Thyroid gland (tissue), 4 donors: ENCODE results near the gene DNAH10.

Experiments
- CTCF ChIP-seq, 6 experiments: fragments of 200-600 bp in 3 of 6; fragments of 450-650 bp in 3 of 6; sonication (generic) in 3 of 6; IDR thresholded peaks; one replicate each; pipeline ENCODE4 v1.5.1; 2016 to 2019; ENCODE audit warnings: antibody characterized with exemption in 6 of 6, mild to moderate bottlenecking in 2 of 6, inconsistent platforms in 1 of 6, moderate library complexity in 1 of 6
- POLR2A ChIP-seq, 2 donors: fragments of 450-650 bp; IDR thresholded peaks; one replicate each; pipeline ENCODE4 v1.6.1; 2017; ENCODE audit warnings: antibody characterized with exemption in 2 of 2, mild to moderate bottlenecking in 2 of 2, moderate library complexity in 1 of 2

GRCh38 chr12:123945287-123946151, 183.4 kb downstream of the DNAH10 start:
- no peak for TF ChIP-seq POLR2A (IDR thresholded peaks at IDR 0.05)
- TF ChIP-seq CTCF (IDR thresholded peaks at IDR 0.05), result no peak
